ENCODE measurements around the gene PLEKHM3. TPM values are rescaled to one million over a fixed set of nuclear protein-coding genes. Genes with fewer than 3 reads are reported as not detected.
"Not testable (repeated sequence)": the region's sequence is repeated elsewhere in the genome, so short reads cannot be mapped to it uniquely, and the experiment has no call there.

The PLEKHM3 gene
- total RNA-seq, 6 experiments from 2014 or later: 6.4 to 8.2 (median 7.2) TPM

DNA sequence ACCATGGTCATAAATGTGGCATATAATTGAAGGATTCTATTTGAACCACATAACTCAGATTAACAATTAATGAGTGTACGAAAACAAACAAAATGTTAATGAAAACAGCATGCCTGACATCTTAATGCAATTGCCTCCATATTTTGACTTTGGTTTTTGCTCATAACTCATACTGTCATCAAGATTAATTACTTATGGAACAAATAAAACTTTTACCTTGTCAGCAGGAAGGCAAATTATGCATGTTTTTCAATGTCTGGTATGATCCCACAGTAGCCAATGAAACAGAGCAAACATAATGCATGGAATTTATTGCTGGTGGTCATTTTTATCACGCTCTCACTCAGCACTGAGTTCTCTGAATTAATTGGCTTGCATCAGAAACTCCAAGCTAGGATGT lies 5.1 kb downstream of the PLEKHM3 start:
- DNase-seq: no peak
- 0 out of 2 replicates have a peak, but pooled peaks cover 5% of the 10 kb centered on the region for H3K36me3 Mint-ChIP-seq (ENCODE audit: low read depth)
- no peaks in the 10 kb centered on the region for H3K9me3 Mint-ChIP-seq
- H3K27ac Mint-ChIP-seq: no peak overlapping the region
- TF ChIP-seq, protein P1, sequence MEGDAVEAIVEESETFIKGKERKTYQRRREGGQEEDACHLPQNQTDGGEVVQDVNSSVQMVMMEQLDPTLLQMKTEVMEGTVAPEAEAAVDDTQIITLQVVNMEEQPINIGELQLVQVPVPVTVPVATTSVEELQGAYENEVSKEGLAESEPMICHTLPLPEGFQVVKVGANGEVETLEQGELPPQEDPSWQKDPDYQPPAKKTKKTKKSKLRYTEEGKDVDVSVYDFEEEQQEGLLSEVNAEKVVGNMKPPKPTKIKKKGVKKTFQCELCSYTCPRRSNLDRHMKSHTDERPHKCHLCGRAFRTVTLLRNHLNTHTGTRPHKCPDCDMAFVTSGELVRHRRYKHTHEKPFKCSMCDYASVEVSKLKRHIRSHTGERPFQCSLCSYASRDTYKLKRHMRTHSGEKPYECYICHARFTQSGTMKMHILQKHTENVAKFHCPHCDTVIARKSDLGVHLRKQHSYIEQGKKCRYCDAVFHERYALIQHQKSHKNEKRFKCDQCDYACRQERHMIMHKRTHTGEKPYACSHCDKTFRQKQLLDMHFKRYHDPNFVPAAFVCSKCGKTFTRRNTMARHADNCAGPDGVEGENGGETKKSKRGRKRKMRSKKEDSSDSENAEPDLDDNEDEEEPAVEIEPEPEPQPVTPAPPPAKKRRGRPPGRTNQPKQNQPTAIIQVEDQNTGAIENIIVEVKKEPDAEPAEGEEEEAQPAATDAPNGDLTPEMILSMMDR (IDR thresholded peaks at IDR 0.05): no peak
- no peak overlapping the region for H3K4me3 Mint-ChIP-seq
- peaks cover 8% of the 10 kb centered on the region; the same call in 1 of the 2 replicates for H3K4me1 Mint-ChIP-seq (ENCODE audit: low read depth)
- H3K27me3 Mint-ChIP-seq (ENCODE audit: insufficient read depth): no peaks in the 10 kb centered on the region

DNA sequence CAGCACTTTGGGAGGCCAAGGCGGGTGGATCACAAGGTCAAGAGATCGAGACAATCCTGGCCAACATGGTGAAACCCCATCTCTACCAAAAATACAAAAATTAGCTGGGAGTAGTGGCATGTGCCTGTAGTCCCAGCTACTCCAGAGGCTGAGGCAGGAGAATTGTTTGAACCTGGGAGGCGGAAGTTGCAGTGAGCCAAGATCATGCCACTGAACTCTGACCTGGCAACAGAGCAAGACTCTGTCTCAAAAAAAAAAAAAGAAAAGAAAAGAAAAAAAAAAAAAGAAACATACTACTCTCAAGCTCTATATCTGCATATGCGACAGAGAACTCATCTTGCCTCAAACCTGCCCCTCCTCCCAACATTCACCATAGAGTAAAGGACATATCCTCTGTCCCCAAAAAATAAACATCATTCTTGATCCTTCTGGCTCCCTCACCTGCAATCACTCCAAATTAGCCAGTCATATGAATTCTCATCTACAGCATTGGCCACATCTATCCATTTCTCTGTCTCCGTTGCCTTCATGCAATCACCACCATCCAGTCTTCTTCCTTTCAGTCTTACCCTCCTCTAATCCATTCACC lies 7.1 kb downstream of the PLEKHM3 start:
- not testable (repeated sequence) for DNase-seq; H3K4me3 Mint-ChIP-seq; H3K36me3 Mint-ChIP-seq (ENCODE audit: low read depth); H3K27me3 Mint-ChIP-seq (ENCODE audit: insufficient read depth); H3K27ac Mint-ChIP-seq; H3K9me3 Mint-ChIP-seq
- peaks cover 12% of the 10 kb centered on the region for H3K4me1 Mint-ChIP-seq (ENCODE audit: low read depth)

DNA sequence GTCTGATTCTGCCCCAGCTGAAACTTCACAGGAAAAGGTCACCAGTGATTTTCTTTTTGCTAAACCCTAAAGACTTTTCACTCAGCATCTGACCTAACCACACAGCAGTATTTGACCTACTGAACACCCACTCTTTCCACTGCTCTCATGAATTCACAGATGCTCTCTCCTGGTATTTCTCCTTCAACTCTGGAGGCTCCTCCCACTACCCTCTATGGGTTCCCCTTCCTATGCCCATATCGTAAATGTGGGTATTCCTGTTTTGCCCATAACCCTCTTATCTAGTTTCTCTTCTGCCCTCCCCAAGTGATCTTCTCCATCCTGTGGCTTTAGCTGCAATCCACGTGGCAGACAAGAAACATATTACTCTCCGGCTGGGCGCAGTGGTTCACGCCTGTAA lies 7.6 kb downstream of the PLEKHM3 start:
- DNase-seq: no peak
- Mint-ChIP-seq H3K4me1 (ENCODE audit: low read depth) (peaks cover 17% of the 10 kb centered on the region), H3K36me3 (ENCODE audit: low read depth) (0 out of 2 replicates have a peak, but pooled peaks cover 5% of the 10 kb centered on the region), H3K27ac (no peak overlapping the region), H3K9me3 (no peaks in the 10 kb centered on the region), H3K4me3 (no peak overlapping the region), H3K27me3 (ENCODE audit: insufficient read depth) (no peaks in the 10 kb centered on the region)
- TF ChIP-seq, protein P1 (IDR thresholded peaks at IDR 0.05): no peak

DNA sequence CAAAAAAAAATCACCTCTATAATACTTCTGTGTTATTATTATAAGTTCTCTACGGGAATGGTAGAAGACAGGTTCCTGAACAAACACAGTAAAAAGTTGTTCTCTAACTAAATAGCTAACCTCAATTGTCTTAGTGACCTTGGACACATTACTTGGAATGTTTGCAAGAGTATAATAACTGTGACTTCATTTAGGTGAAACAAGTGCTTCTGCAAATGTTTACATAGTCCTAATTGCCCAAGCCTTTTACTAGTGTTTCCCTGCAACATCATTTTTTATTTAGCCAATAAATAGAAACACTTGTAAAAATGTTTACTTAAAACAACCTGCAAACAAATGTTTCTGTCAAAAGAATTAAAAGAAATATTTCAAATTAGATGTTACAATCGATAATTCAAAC lies 9.9 kb downstream of the PLEKHM3 start:
- peaks cover 23% of the 10 kb centered on the region for H3K4me1 Mint-ChIP-seq (ENCODE audit: low read depth)
- H3K36me3 Mint-ChIP-seq (ENCODE audit: low read depth): 0 out of 2 replicates have a peak, but pooled peaks cover 5% of the 10 kb centered on the region
- no peaks in the 10 kb centered on the region for H3K9me3 Mint-ChIP-seq
- no peak for DNase-seq
- H3K4me3 Mint-ChIP-seq: no peak overlapping the region
- no peaks in the 10 kb centered on the region for H3K27me3 Mint-ChIP-seq (ENCODE audit: insufficient read depth)
- no peak overlapping the region for H3K27ac Mint-ChIP-seq
- TF ChIP-seq, protein P1 (IDR thresholded peaks at IDR 0.05): no peak

DNA sequence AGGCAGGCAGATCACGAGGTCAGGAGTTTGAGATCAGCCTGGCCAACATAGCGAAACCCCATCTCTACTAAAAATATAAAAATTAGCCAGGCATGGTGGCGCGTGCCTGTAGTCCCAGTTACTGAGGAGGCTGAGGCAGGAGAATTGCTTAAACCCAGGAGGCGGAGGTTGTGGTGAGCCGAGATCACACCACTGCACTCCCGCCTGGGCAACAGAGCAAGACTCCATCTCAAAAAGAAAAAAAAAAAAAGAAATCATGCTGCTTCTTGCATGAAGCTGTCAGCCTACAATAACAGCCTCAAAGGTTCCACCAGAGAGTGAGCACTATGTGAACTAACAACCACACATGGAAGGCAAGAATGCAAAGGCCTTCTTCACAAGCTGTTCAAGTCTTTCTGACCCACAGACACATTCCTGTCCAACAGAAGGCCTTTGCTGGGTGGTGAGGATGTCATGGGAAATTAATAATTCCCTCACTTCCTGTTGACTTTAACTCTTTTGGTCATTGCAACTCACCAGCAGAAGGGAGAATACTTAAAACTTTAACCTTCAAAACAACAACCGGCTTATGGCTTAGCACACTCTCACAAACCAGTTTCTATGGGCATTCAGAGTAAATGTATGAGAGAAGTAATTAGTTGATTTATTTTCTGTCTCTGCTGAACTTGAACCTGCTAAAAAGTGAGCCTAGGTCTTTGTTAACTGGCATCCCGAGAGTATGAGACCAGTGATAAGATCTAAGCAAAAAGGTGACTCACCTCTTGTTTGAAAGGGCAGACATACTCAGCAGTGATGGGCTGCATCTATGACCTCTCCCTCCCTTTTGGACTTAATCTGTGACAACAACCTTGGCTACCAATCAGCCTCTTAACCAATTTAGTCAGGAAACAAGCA lies 11.8 kb downstream of the PLEKHM3 start:
- Mint-ChIP-seq H3K9me3 (no peaks in the 10 kb centered on the region), H3K4me3 (peak overlapping the region; percentile 23; the same call in 1 of the 2 replicates), H3K27ac (peak overlapping the region; percentile 81), H3K4me1 (ENCODE audit: low read depth) (peaks cover 23% of the 10 kb centered on the region), H3K27me3 (ENCODE audit: insufficient read depth) (peaks cover 2% of the 10 kb centered on the region; the same call in 1 of the 2 replicates), H3K36me3 (ENCODE audit: low read depth) (0 out of 2 replicates have a peak, but pooled peaks cover 3% of the 10 kb centered on the region)
- TF ChIP-seq, protein P1 (IDR thresholded peaks at IDR 0.05): no peak
- DNase-seq: peak; percentile 76

DNA sequence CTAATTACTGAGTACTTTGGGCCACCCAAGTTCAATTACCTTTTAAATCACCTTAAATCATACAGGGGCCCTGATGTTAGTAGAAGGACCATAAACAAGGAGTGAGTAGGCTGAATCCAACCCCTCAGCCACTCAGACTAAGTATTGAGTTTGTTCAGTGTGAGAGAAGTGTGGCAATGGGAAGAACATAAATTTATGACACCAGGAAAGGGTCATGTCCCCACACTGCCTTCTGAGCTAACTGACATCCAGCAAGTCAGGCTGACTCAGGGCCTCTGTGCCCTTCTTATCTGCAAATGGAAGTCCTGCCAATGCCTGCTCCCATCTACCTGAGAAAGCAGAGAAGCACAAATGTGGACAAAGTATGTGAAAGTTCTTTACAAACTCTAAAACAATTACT lies 12.9 kb downstream of the PLEKHM3 start:
- Mint-ChIP-seq H3K36me3 (ENCODE audit: low read depth) (no peaks in the 10 kb centered on the region), H3K4me1 (ENCODE audit: low read depth) (peaks cover 24% of the 10 kb centered on the region), H3K27me3 (ENCODE audit: insufficient read depth) (peaks cover 2% of the 10 kb centered on the region; the same call in 1 of the 2 replicates), H3K27ac (peak overlapping the region; percentile 63; the same call in 1 of the 2 replicates), H3K9me3 (no peaks in the 10 kb centered on the region), H3K4me3 (no peak overlapping the region)
- TF ChIP-seq, protein P1 (IDR thresholded peaks at IDR 0.05): no peak
- DNase-seq: no peak
